ENCODE results near the gene POU4F2. TPM values are rescaled to one million over a fixed set of nuclear protein-coding genes. Genes with fewer than 3 reads are reported as not detected.
"Not testable (repeated sequence)": the region's sequence is repeated elsewhere in the genome, so short reads cannot be mapped to it uniquely, and the experiment has no call there.

POU4F2 gene
- total RNA-seq, 1 donor from 2014 or later: not detected

DNA sequence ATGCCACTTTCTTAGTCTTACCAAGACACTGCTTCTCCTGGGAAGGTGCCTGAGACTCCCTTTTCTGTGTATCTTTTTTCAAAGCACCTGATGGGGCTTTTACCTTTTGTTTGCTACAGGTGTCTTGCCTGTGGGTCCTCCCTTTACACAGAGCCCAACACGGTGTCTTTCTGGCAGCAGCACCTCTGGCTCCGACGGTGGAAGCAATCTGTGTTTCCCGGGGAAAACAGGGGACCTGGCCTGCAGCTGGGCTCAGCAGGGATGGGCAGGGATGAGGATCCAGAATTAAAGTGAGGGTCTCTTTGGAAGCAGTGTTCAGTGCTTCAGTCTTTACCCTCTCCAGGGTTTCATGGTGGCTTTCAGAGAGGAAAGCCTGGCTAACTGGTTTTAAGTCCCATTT, 11.3 kb downstream of the POU4F2 start:
- no peak overlapping the region for H3K9ac ChIP-seq (ENCODE audit: low read depth in 1 of 3, low read length in 3 of 3)
- H3K9me3 ChIP-seq (ENCODE audit: control insufficient read depth in 3 of 3, low read length in 3 of 3): no peaks in the 10 kb centered on the region
- no peak overlapping the region for H3K27ac ChIP-seq (ENCODE audit: low read depth, low read length)
- H3K36me3 ChIP-seq (ENCODE audit: control insufficient read depth in 3 of 3, insufficient read depth in 3 of 3, low read length in 3 of 3): no peaks in the 10 kb centered on the region
- H3K4me3 ChIP-seq (ENCODE audit: low read length in 3 of 3): no peak overlapping the region
- peaks cover 44 to 72% (median 57%) of the 10 kb centered on the region in 3 donors for H3K27me3 ChIP-seq (ENCODE audit: control insufficient read depth in 3 of 3, insufficient read depth in 3 of 3, low read length in 3 of 3)
- peaks cover 0 to 6% (median 3%) of the 10 kb centered on the region in 3 donors for H3K4me1 ChIP-seq (ENCODE audit: control insufficient read depth in 3 of 3, insufficient read depth in 3 of 3, low read length in 3 of 3)

DNA sequence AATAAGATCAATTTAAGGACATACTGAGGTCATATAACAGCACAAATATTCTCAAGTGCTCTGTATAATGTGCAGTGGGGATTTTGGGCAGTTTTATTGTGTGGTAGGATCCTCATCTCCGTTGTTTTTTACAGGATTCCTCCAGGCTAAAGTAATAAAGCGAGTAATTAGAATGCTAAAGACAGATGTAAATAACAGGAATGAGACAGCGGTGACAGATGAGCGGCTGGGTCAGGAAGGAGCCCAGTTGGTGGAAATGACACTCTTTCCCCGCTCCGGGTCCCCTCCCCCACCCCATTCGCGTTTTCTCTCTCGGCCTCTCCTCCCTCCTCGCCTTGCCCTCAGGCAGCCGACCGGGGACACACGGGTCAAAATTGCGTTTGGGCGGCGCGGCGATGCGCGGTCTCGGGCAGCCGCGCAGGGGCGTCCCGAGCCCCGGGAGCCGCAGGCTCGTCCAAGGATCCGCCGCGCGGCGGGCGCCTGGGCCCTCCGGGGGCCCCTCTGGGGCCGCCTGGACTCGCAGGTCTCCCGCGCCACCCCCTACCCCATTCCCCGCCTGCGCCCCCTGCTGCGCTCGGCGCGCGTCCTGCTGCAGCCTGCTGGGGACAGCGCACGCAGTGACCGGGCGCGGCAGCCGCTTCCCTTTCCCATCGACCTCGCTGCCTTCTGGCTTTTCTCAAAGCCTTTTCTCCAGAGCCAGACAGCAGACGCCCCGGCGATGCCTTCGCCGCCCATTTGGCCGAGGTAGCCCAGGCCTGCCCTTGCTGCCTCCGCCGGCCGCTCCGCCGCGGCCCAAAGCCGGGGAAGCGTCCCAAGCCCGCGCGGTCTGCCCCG, 16.2 kb downstream of the POU4F2 start:
- Histone ChIP-seq H3K9ac (ENCODE audit: low read depth in 1 of 3, low read length in 3 of 3) (peak overlapping the region in 1 of 3 donors; percentile 10), H3K9me3 (ENCODE audit: control insufficient read depth in 3 of 3, low read length in 3 of 3) (no peaks in the 10 kb centered on the region), H3K27ac (ENCODE audit: low read depth, low read length) (no peak overlapping the region), H3K4me3 (ENCODE audit: low read length in 3 of 3) (peak overlapping the region; percentile 52 to 65 (median 63)), H3K4me1 (ENCODE audit: control insufficient read depth in 3 of 3, insufficient read depth in 3 of 3, low read length in 3 of 3) (peaks cover 0 to 11% (median 3%) of the 10 kb centered on the region in 3 donors), H3K27me3 (ENCODE audit: control insufficient read depth in 3 of 3, insufficient read depth in 3 of 3, low read length in 3 of 3) (peaks cover 31 to 46% (median 38%) of the 10 kb centered on the region in 3 donors), H3K36me3 (ENCODE audit: control insufficient read depth in 3 of 3, insufficient read depth in 3 of 3, low read length in 3 of 3) (no peaks in the 10 kb centered on the region)

GRCh38 chr4:146655521-146655856, 16.8 kb downstream of the POU4F2 start:
- Histone ChIP-seq H3K36me3 (ENCODE audit: control insufficient read depth in 3 of 3, insufficient read depth in 3 of 3, low read length in 3 of 3) (no peaks in the 10 kb centered on the region), H3K9me3 (ENCODE audit: control insufficient read depth in 3 of 3, low read length in 3 of 3) (no peaks in the 10 kb centered on the region), H3K4me3 (ENCODE audit: low read length in 3 of 3) (no peak overlapping the region), H3K4me1 (ENCODE audit: control insufficient read depth in 3 of 3, insufficient read depth in 3 of 3, low read length in 3 of 3) (peaks cover 0 to 11% (median 3%) of the 10 kb centered on the region in 3 donors), H3K27ac (ENCODE audit: low read depth, low read length) (no peak overlapping the region), H3K27me3 (ENCODE audit: control insufficient read depth in 3 of 3, insufficient read depth in 3 of 3, low read length in 3 of 3) (peaks cover 26 to 41% (median 32%) of the 10 kb centered on the region in 3 donors), H3K9ac (ENCODE audit: low read depth in 1 of 3, low read length in 3 of 3) (no peak overlapping the region)

DNA sequence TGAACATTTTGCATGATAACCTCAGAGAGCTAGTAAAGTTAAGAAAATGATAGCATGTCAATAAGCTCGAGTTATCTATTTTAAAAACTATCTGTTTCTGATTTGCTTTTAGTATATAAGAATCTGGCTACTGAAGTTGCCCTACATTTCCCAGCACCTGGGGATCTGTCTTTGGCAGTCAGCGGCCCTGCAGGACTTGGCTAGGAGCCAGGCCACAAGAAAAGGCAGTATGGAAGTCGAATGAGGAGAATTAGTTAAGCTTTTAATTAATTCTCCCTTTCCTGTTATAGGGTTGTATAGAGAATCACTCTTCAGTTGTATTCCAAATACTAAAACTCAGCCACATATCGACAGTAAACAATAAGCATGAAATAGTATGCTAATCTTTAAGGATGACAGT, 22.7 kb downstream of the POU4F2 start:
- Histone ChIP-seq H3K27ac (ENCODE audit: low read depth, low read length) (no peak overlapping the region), H3K4me1 (ENCODE audit: control insufficient read depth in 3 of 3, insufficient read depth in 3 of 3, low read length in 3 of 3) (no peaks in the 10 kb centered on the region), H3K27me3 (ENCODE audit: control insufficient read depth in 3 of 3, insufficient read depth in 3 of 3, low read length in 3 of 3) (peaks cover 0 to 2% (median 0%) of the 10 kb centered on the region in 3 donors), H3K36me3 (ENCODE audit: control insufficient read depth in 3 of 3, insufficient read depth in 3 of 3, low read length in 3 of 3) (no peaks in the 10 kb centered on the region), H3K9ac (ENCODE audit: low read depth in 1 of 3, low read length in 3 of 3) (no peak overlapping the region), H3K4me3 (ENCODE audit: low read length in 3 of 3) (no peak overlapping the region), H3K9me3 (ENCODE audit: control insufficient read depth in 3 of 3, low read length in 3 of 3) (no peaks in the 10 kb centered on the region)

DNA sequence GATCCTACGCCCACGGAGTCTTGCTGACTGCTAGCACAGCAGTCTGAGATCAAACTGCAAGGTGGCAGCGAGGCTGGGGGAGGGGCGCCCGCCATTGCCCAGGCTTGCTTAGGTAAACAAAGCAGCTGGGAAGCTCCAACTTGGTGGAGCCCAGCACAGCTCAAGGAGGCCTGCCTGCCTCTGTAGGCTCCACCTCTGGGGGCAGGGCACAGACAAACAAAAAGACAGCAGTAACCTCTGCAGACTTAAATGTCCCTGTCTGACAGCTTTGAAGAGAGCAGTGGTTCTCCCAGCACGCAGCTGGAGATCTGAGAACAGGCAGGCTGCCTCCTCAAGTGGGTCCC, 25.2 kb downstream of the POU4F2 start:
- not testable (repeated sequence) for H3K27me3 ChIP-seq (ENCODE audit: control insufficient read depth in 3 of 3, insufficient read depth in 3 of 3, low read length in 3 of 3); H3K4me3 ChIP-seq (ENCODE audit: low read length in 3 of 3); H3K27ac ChIP-seq (ENCODE audit: low read depth, low read length); H3K9ac ChIP-seq (ENCODE audit: low read depth in 1 of 3, low read length in 3 of 3); H3K9me3 ChIP-seq (ENCODE audit: control insufficient read depth in 3 of 3, low read length in 3 of 3); H3K4me1 ChIP-seq (ENCODE audit: control insufficient read depth in 3 of 3, insufficient read depth in 3 of 3, low read length in 3 of 3); H3K36me3 ChIP-seq (ENCODE audit: control insufficient read depth in 3 of 3, insufficient read depth in 3 of 3, low read length in 3 of 3)

- H3K36me3 ChIP-seq (ENCODE audit: control insufficient read depth in 3 of 3, insufficient read depth in 3 of 3, low read length in 3 of 3): no peaks in the 10 kb centered on the region
- H3K9me3 ChIP-seq (ENCODE audit: control insufficient read depth in 3 of 3, low read length in 3 of 3): no peaks in the 10 kb centered on the region
- no peak overlapping the region for H3K9ac ChIP-seq (ENCODE audit: low read depth in 1 of 3, low read length in 3 of 3)
- H3K27me3 ChIP-seq (ENCODE audit: control insufficient read depth in 3 of 3, insufficient read depth in 3 of 3, low read length in 3 of 3): no peaks in the 10 kb centered on the region
- no peak overlapping the region for H3K27ac ChIP-seq (ENCODE audit: low read depth, low read length)
- H3K4me1 ChIP-seq (ENCODE audit: control insufficient read depth in 3 of 3, insufficient read depth in 3 of 3, low read length in 3 of 3): no peaks in the 10 kb centered on the region
- no peak overlapping the region for H3K4me3 ChIP-seq (ENCODE audit: low read length in 3 of 3)
Observed at GRCh38 chr4:146674829-146675570, 36.3 kb downstream of the POU4F2 start.

Other genes with a start within 250 kb of the POU4F2 start
- 15.1 TPM for gene SLC10A7, start 117.0 kb upstream of the POU4F2 start, total RNA-seq